ENCODE results near the gene SIK2.

Gene SIK2

DNA sequence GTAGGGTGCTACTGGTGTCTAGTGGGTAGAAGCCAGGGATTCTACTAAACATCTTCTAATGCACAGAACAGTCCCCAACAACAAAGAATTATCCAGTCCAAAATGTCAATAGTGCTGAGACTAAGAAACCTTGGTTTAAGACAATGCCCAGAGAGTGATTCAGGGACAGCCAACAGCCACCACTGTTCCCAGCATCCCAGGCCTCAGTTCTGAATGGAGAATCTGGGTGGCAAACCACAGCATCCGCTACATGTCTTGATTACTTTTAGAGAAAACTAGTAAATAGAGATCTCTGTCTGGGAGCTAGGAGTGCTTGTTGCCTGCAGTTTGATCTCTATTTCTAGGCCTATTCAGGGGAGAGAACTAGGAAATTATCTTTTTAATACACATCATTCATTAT is 20.9 kb upstream of the SIK2 start:
- DNase-seq (ENCODE audit: low spot score), result no peak

DNA sequence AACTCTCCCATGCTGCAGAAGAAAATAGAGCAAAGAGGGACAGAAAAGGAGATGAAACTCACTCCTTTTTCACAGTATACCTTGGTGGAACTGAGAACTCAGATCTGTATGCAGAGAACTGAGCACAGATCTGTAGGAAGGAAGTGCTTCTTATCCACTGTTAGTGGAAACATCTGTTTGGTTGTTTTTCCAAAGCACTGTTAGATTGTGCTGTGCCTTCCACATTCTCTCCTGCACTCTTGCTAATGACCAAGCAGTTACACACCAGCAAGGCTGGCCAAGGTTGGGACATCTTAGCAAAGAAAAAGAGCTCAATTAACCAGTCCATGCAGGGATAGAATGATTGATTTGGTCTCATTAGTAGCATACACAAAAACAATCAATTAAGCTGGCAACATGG is 20.1 kb upstream of the SIK2 start:
- no peak for DNase-seq (ENCODE audit: low spot score)

DNA sequence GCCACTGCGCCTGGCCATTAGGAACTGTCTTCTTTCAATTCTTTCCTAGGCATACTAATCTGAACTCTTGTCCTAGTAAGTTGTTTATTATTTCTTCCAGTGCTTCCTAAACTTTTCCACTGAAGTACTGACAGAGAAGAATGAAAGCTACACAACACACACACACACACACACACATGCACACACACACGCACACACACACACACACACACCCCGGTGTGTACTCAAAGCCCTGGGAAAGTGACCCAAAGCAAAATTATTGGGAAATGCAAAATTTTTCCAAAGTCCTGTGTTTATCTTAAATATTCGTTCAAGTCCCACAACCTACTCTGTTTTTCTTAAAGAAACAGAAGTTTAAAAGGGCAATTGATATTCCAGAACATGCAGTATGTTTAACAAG is 19.4 kb upstream of the SIK2 start:
- no peak for DNase-seq (ENCODE audit: low spot score)

DNA sequence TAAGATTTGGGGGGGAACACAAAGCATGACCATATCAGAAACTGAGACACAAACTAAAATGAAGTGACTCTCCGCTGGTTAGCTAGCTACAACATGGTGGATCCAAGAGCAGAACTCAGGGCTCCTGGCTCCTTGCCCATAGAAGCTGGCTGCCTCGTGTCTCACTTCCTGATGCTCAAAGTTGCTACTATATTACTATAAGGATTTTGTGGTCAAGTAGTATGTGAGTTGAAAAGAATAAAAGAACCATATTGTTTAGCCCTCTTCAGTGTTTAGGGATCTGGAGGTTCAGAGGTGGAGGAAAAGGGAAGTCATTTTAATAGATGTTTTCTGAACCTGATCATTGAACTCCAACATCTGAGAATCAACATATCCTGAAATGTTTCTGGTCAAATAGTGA is 16.9 kb upstream of the SIK2 start:
- DNase-seq (ENCODE audit: low spot score), result no peak

DNA sequence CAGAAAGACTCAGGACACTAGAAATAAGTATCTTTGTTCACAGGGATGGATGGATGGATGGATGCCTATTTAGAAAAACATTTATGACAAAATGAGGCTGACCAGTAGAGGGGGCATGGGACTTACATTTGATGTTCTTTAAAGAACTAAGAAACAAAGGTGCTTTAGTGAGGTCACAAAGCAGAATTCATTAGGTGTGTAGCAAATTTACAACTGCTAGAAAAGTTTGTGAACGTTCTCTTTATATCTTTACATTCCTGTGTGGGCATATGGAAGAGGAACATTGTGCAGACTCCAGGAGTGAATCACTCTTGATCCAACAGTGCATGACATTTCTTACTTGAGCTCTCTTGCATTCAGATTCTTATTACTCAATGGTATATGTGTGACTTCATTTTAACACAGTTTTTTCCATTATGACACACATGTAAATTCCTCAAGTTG is 15.8 kb upstream of the SIK2 start:
- peak; percentile 41 for DNase-seq (ENCODE audit: low spot score)

DNA sequence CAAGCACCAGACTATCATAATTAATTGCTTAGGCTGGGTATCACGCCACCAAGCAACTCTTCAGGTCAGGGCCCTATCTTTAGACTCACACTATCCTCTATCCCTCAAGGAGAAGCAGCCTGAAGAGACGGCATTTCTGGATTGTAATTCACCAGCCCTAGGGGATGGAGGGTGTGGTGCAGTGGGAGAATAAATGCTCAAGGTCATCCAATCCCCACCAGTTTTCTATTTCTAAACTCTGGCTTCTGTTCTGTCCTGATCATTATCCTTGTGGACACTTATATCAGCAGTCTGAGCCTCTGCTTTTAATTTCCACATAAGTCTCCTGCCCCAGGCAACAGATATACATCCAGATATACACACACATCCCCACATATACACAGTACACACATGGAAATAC is 13.1 kb upstream of the SIK2 start:
- DNase-seq (ENCODE audit: low spot score), result peak; percentile 29

DNA sequence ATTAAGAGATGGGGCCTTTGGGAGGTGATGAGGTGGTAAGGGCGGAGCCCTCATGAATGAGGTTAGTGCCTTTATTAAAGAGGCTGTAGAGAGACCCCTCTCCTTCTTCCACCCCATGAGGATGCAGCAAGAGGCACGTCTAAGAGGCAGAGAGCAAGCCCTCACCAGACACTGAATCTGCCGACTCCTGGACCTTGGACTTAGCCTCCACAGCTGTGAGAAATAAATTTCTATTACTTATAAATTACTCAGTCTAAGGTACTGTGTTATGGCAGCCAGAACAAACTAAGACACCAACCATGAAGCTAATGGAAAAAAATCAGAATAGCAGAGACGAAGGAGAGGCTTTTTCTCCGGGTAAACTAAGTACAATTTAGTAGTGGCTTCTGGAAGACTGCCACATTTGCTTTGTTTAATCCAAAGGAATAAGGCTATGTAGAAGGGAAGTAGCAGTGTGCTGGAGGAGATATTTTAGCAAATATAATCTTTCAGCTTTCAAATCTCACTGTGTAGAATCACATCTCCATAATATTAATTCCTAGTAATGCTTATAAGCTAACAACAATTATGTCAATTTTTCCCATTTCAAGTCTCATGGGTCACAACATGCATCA is 12.3 kb upstream of the SIK2 start:
- DNase-seq (ENCODE audit: low spot score), result no peak

DNA sequence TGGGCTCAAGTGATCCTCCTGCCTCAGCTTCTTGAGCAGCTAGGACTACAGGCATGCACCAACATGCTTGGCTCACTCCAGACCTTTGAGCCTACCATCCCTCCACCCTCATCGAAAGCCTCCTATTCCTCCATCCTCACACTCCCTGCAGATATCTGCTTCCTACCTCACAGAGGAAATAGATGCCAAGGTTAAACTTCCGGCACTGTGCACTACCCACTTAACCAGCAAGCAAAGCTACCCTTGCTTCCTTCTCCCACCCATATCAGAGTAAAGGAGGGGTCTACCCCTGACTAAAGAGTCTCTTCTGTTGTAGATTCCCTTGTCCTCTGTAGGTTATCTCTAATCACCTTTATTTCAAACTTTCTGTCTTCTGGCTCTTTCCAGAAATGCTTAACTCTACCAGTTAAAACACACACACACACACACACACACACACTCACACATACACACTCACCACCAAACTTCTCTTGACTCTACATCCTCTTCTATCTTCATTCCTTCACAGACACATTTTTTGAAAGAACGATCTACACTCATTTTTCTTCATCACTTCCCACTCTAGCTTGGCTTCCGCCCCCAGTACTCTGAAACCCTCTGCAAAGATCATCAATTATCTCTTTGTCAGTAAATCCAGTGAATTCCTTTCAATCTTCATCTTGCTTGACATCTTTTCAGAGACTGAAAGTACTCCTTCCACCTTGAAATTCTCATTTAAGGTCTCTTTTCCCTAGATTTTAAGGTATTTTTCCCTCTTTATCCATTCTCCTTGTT is 10.9 kb upstream of the SIK2 start:
- no peak for DNase-seq (ENCODE audit: low spot score)

DNA sequence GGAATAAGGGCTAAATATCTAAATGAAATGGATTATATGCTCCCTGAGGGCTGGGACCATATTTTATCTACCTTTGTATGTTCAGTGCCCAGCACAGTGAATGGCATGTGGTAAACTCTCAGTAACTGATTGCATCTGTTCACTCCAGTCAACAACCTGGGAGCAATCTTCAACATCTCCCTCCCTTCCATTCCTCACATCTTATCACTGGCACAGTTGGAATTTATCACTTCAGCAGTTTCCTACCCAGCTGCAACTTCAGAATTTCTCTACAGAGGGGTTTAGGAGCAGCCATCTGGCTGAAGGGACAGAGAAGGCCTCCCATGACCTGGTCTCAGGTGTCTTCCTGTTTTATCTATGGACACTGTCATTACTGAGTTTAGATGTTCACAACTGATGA is 9.8 kb upstream of the SIK2 start:
- no peak for DNase-seq (ENCODE audit: low spot score)

DNA sequence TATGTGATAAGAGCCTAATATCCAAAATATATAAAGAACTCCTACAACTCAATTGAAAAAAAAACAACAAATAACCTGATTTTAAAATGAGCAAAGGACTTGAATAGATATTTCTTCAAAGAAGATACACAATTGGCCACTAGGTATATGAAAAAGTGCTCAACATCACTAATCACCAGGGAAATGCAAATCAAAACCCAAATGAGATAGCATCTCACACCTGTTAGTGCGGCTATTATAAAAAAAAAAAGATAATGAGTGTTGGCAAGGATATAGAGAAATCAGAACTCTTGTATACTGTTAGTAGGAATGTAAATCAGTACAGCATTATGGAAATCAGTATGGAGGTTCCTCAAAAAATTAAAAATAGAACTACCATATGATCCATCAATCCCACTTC is 5.9 kb upstream of the SIK2 start:
- no peak for DNase-seq (ENCODE audit: low spot score)

DNA sequence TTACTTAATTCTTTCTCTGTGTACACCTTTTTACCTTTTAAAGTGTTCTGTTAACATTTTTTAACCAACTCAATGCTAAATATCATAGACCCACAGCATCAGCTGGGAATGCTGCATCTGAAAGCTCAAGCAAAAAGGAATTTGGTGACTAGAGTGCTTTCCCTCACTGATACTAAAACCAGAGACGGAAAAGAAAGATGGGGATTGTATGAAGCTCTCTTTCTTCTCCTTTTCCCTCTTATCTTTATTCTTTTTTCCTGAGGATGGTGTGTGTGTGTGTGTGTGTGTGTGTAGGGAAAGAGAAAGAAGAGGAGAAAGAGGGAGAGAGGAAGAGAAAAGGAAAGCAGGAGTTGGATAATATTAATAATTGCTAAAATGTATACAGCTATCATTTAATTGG is 4.1 kb upstream of the SIK2 start:
- no peak for DNase-seq (ENCODE audit: low spot score)

DNA sequence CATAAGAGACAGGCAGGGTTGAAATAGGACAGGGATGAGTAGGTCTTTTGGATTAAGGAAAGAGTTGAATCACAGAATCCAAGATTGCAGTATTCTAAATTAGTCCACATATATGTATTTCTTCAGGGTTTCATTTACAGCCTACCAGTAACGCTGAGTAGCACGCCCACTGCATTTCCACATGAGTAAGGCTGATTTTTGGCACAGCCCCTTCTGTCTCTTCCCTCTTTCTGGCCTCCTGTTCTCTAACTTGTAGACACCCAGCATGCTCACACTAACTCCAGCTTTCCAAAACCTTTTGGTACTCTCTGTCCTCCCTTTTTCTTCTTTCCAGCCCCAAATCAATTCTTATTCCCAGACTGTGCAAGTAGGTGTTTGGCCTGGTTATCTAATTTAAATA is 3.7 kb upstream of the SIK2 start:
- no peak for DNase-seq (ENCODE audit: low spot score)

DNA sequence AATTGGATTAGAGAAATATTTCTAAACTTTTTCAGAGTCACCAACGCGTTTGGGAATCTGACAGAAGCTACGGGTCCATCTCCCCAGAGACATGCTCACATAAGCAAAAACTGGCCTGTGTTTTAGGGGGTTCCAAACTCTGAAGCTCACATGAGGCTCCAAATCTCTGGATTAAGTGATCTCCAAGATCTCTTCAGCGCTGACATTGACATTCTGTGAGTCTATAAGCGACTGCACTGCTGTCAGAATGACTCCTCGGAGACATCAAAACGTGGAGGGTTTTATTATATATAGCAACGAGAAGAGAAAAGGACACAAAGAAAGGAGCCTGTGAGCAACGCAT is 642 bp upstream of the SIK2 start:
- no peak for DNase-seq (ENCODE audit: low spot score)

DNA sequence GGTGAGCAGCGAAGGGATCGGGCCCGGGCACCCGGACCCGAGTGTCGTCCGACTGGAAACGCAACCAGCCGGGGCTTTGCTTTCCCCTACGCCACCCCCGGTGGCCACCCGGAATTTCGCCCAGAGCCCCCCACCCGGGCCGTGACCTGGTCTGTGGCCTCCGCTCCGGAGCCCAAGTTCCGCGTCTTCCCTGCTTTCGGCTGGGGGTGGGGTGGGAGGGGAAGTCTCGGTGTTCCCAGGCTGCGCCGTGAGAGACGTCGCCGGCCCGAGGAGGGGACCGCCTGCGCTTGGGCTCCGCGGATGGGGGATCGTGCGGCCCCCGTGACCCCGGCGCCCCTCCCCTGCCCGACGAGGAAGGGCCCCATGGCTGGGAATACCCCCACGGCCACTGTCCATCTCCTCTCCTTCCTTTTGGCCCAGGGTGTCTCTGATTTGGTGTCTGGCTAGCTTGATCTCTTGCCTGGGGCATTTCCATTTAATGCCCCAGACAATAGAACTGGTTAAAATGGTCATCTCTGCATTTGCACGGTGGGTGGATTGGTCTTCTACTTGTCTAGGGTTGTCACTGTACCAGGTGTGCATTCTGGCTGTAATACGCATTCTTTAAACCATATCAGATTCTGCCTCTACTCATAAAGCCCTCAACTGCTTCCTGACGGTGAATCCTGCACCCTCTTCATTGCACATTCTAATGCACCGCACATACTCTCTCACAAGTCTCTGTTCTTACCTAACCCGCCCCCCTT is 789 bp downstream of the SIK2 start:
- no peak for DNase-seq (ENCODE audit: low spot score)

DNA sequence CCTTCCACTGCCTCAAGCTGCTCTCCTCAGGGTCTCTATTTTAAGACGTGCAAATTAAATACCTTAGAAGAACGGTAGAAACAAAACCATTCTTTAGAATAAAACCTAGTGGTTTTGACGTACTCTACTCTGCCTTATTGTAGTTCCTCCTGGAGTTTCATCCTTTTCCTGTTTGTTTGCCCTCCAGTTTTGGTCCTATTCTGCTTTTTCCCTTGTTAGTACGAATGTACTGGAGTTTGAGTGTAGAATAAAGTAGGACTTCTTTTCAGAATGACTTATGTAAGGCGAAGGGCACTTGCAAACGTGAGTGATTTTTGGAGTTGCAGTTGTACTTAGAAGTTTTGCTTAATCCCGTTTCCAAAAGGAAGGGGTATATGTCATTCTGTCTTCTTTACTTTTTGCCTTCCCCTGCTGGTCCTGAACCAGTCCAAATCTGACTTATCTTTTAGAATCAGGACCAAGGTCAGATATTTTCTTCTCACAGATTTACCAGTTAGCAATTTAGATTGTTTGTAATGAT is 1.4 kb downstream of the SIK2 start:
- no peak for DNase-seq (ENCODE audit: low spot score)

DNA sequence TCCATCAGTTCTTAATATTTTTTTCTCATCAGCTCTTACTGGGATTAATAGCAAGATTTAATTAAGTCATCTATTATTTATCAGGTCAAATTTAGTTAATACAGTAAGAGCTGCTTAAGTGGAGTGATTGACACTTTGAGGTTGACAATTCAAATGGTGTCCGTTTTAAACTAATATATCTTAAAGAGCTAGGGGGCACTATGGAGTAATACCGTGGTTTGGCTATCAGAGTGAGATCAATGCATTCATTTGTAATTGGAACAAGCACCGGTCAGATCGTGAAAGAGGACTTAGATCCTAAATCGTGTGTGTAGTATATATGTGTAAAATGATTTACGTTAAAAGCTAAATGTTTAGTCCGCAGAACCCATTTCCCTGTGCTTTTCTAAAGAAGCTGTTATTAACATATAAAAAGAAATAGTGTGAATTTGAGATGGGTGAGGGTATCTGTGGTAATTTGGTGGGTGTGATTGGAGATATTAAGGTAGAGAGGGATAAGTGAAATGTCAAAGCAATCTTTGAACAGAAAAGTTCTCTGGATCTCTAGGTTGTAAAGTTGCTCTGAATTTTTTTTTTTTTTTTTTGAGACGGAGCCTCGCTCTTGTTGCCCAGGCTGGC is 2.3 kb downstream of the SIK2 start:
- peak; percentile 32 for DNase-seq (ENCODE audit: low spot score)

DNA sequence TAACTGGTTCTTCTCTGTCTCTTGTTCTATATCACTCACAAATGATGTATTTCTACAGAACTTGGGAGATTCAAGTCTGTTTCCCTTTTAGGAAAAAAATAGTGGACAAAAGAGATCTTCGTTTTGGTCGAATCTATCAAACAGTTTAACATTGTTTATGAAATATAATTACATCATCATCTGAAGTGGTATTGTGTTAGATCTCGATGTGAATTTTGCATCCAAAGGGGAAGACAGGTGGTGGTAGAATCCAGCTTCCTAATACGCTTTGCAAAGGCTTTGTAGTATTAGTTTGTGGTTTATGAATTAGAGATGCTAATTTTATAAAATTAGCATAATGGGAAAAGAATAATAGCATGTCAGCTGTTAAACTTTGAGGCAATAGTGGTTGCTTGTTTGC is 3.4 kb downstream of the SIK2 start:
- no peak for DNase-seq (ENCODE audit: low spot score)

DNA sequence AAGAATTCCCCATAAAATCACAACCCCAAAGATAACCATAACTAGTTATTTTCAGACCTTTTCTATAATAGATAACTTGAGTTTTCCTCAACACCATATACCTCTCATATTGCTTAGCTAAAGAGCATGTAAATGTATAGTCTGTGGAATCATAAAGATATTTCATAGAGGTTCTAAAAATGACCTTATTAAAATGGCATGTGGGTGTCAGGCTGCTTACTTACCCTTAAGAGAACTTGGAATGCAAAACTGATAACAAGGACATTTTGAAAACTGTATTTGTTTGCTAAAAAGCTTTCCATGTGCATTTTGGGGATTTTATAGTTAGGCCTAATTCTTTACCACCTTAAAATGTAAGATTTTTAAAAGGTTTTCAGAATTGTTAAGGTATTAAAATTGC is 4.7 kb downstream of the SIK2 start:
- no peak for DNase-seq (ENCODE audit: low spot score)

DNA sequence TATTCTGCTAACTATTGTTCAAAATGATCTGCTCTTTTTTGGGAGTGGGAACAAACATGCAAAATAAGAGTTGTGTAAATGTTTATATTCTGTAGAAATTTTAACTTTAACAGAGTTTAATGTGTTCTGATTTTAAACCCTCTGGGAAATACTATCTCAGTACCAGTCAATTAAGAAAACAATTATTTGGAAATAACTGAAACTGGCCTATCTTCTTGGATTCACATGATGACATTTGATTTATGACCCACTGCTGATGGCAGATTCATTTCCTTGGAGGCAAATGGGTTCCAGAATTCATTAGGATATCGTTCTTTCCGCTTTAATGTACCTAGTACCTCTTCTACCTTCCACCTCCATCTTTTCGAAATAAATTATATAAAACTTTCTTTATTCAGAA is 5.5 kb downstream of the SIK2 start:
- no peak for DNase-seq (ENCODE audit: low spot score)

DNA sequence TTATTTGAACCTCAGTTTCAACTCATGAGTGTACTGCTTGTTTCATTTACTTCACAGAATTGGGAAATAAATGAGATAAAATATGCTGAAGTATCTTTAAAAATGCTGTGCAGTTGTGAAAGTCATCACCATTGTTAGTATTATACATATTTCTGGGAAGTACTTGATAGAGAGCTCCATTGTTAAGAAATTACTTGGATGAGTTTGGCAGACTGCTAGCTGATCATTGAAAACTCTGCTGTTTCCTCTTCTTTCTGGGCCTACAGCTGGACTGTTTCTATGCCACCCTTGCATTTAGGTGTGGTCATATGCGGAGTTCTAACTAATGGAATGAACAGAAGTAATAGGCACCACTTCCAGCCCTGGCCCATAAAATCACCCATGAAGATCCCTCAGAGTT is 10.0 kb downstream of the SIK2 start:
- DNase-seq (ENCODE audit: low spot score), result no peak

DNA sequence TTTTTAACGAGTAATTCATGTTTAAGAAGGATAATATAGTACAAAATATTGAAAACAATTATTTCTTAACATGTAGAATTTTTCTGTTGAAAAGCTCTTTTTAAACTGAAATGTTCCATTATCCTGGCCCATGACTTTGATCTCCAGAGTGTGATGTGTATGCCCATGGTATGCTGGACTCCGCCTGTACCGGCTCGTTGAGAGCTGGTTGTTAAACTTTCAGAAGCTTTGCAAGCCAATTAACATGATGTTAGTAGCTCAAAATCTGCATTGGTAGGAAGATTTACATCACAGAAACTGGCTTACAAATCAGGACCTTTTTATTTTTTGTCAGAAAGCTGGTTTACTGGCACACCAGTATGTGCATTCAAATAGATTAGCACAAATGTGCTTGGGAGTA is 15.0 kb downstream of the SIK2 start:
- no peak for DNase-seq (ENCODE audit: low spot score)

DNA sequence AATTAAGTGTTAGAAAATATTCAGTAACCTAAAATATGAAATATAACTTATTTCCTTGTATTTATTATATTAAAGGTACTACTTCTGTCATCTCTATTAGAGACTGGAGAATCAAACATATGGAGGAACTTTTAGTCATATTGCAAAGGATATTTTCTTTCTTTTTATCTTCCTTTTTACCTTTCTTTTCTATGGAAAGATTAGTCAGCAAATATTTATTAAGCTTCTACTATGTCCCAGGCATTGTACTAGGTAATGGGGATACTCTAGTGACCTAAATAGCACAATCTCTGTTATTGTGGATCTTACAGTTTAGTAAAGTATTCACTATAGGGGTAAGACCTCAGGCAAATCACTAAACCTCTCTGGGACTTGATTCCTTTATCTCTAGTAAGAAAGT is 18.3 kb downstream of the SIK2 start:
- DNase-seq (ENCODE audit: low spot score), result no peak

Data from SK-N-DZ (cell line).